Fibroblast of skin of scalp (primary cell): ENCODE data around the gene SDCCAG8.
A peak's percentile ranks its signal among the peaks of the same experiment; 100 is the strongest.

ENCODE experiments used
- DNase-seq: peaks from one replicate; pipeline ENCODE4 v3.0.0-alpha.2; 2013

The SDCCAG8 gene

GRCh38 chr1:243422362-243422761, 166.5 kb downstream of the SDCCAG8 start:
- no peak for DNase-seq

- DNase-seq: no peak
These were observed 172.2 kb downstream of the SDCCAG8 start for GRCh38 chr1:243428084-243428483.

GRCh38 chr1:243428617-243429342, 172.9 kb downstream of the SDCCAG8 start:
- no peak for DNase-seq

GRCh38 chr1:243431591-243431990, 175.8 kb downstream of the SDCCAG8 start:
- DNase-seq: no peak

- no peak for DNase-seq
These were observed 176.3 kb downstream of the SDCCAG8 start for GRCh38 chr1:243432136-243432535.

GRCh38 chr1:243433737-243434370, 178.0 kb downstream of the SDCCAG8 start:
- peak; percentile 22 for DNase-seq

GRCh38 chr1:243434594-243434993, 178.8 kb downstream of the SDCCAG8 start:
- no peak for DNase-seq

- no peak for DNase-seq
These were observed 180.0 kb downstream of the SDCCAG8 start for GRCh38 chr1:243435836-243436235.

GRCh38 chr1:243438146-243438545, 182.3 kb downstream of the SDCCAG8 start:
- no peak for DNase-seq

GRCh38 chr1:243438815-243439214, 183.0 kb downstream of the SDCCAG8 start:
- peak; percentile 11 for DNase-seq

GRCh38 chr1:243440406-243440805, 184.6 kb downstream of the SDCCAG8 start:
- DNase-seq: no peak

- DNase-seq: no peak
These were observed 185.8 kb downstream of the SDCCAG8 start for GRCh38 chr1:243441601-243442000.

GRCh38 chr1:243443557-243443956, 187.7 kb downstream of the SDCCAG8 start:
- DNase-seq: no peak

GRCh38 chr1:243447347-243447746, 191.5 kb downstream of the SDCCAG8 start:
- no peak for DNase-seq

GRCh38 chr1:243447844-243448243, 192.0 kb downstream of the SDCCAG8 start:
- no peak for DNase-seq

GRCh38 chr1:243449373-243449772, 193.5 kb downstream of the SDCCAG8 start:
- no peak for DNase-seq

GRCh38 chr1:243452092-243452491, 196.3 kb downstream of the SDCCAG8 start:
- no peak for DNase-seq

GRCh38 chr1:243454328-243454997, 198.6 kb downstream of the SDCCAG8 start:
- DNase-seq: no peak

GRCh38 chr1:243455760-243456651, 200.2 kb downstream of the SDCCAG8 start:
- no peak for DNase-seq

- DNase-seq: no peak
These were observed 201.6 kb downstream of the SDCCAG8 start for GRCh38 chr1:243457363-243457982.

GRCh38 chr1:243459059-243459458, 203.2 kb downstream of the SDCCAG8 start:
- DNase-seq: no peak

GRCh38 chr1:243461700-243462099, 205.9 kb downstream of the SDCCAG8 start:
- DNase-seq: no peak
